SK-N-SH treated with all-trans-retinoic acid at 6 μM for 48 hours (cell line): ENCODE results near the gene CHST10.
"Not testable (repeated sequence)": the region's sequence is repeated elsewhere in the genome, so short reads cannot be mapped to it uniquely, and the experiment has no call there.

Source experiments
- ATAC-seq: fragments of 200-7000 bp; cut with Tn5 transposase; 3 replicates; pipeline ENCODE4 v1.9.1; 2020; ENCODE audit warnings: mild to moderate bottlenecking, moderate library complexity
- ARNTL ChIP-seq: fragments of 450-650 bp; formaldehyde crosslinking; IDR thresholded peaks from 2 replicates; pipeline ENCODE4 v1.5.0; 2020; ENCODE audit warnings: low read depth, mild to moderate bottlenecking, moderate library complexity, borderline replicate concordance
- BACH2 ChIP-seq: fragments of 250-450 bp; sonication (Bioruptor Pico); IDR thresholded peaks from 2 replicates; pipeline ENCODE4 v1.9.0; 2021; ENCODE audit warnings: mild to moderate bottlenecking, borderline replicate concordance
- CSDC2 ChIP-seq: fragments of 250-450 bp; sonication (Bioruptor Pico); IDR thresholded peaks from 2 replicates; pipeline ENCODE4 v1.5.0; 2020; ENCODE audit warnings: mild to moderate bottlenecking, moderate library complexity
- CSRNP3 ChIP-seq: fragments of 250-450 bp; sonication (Bioruptor Pico); IDR thresholded peaks from 2 replicates; pipeline ENCODE4 v1.5.1; 2021; ENCODE audit warnings: mild to moderate bottlenecking, moderate library complexity
- ESRRG ChIP-seq: fragments of 250-450 bp; sonication (Bioruptor Pico); IDR thresholded peaks from 2 replicates; pipeline ENCODE4 v1.6.1; 2021; ENCODE audit warnings: mild to moderate bottlenecking
- GLIS3 ChIP-seq: fragments of 250-450 bp; sonication (Bioruptor Pico); IDR thresholded peaks from 2 replicates; pipeline ENCODE4 v1.5.0; 2020; ENCODE audit warnings: mild to moderate bottlenecking, moderate library complexity
- ISL1 ChIP-seq: fragments of 250-450 bp; sonication (Bioruptor Pico); IDR thresholded peaks from 2 replicates; pipeline ENCODE4 v2.1.2; 2022; ENCODE audit warnings: mild to moderate bottlenecking, moderate library complexity
- OSR1 ChIP-seq: fragments of 250-450 bp; sonication (Bioruptor Pico); IDR thresholded peaks from 2 replicates; pipeline ENCODE4 v1.8.0; 2022; ENCODE audit warnings: moderate library complexity, mild to moderate bottlenecking, inconsistent platforms
- PATZ1 ChIP-seq: fragments of 250-450 bp; sonication (Bioruptor Pico); IDR thresholded peaks from 2 replicates; pipeline ENCODE4 v1.8.0; 2020; ENCODE audit warnings: mild to moderate bottlenecking, moderate library complexity, borderline replicate concordance
- POU6F1 ChIP-seq: fragments of 250-450 bp; sonication (Bioruptor Pico); IDR thresholded peaks from 2 replicates; pipeline ENCODE4 v1.8.0; 2021; ENCODE audit warnings: low read depth, mild to moderate bottlenecking, moderate library complexity, borderline replicate concordance
- SNAI2 ChIP-seq: fragments of 250-450 bp; sonication (Bioruptor Pico); IDR thresholded peaks from 2 replicates; pipeline ENCODE4 v1.5.0; 2020; ENCODE audit warnings: mild to moderate bottlenecking, moderate library complexity
- TCF4 ChIP-seq: fragments of 250-450 bp; sonication (Bioruptor Pico); IDR thresholded peaks from 2 replicates; pipeline ENCODE4 v1.8.0; 2021; ENCODE audit warnings: mild to moderate bottlenecking, moderate library complexity, borderline replicate concordance
- TOX ChIP-seq: fragments of 250-450 bp; sonication (Bioruptor Pico); IDR thresholded peaks from 2 replicates; pipeline ENCODE4 v1.8.0; 2021; ENCODE audit warnings: mild to moderate bottlenecking, moderate library complexity, borderline replicate concordance
- TSHZ2 ChIP-seq: fragments of 250-450 bp; sonication (Bioruptor Pico); IDR thresholded peaks from 2 replicates; pipeline ENCODE4 v1.5.0; 2020; ENCODE audit warnings: mild to moderate bottlenecking, moderate library complexity
- ZC3H10 ChIP-seq: fragments of 250-450 bp; sonication (Bioruptor Pico); IDR thresholded peaks from 2 replicates; pipeline ENCODE4 v1.5.1; 2021; ENCODE audit warnings: mild to moderate bottlenecking, moderate library complexity
- ZFP3 ChIP-seq: fragments of 250-450 bp; sonication (Bioruptor Pico); IDR thresholded peaks from 2 replicates; pipeline ENCODE4 v1.5.0; 2020; ENCODE audit warnings: mild to moderate bottlenecking, moderate library complexity
- ZNF565 ChIP-seq: fragments of 450-650 bp; formaldehyde crosslinking; conservative IDR thresholded peaks from 2 replicates; pipeline ENCODE4 v1.5.0; 2020; ENCODE audit warnings: low read depth, mild to moderate bottlenecking, moderate library complexity
- ZNF70 ChIP-seq: fragments of 450-650 bp; formaldehyde crosslinking; IDR thresholded peaks from 2 replicates; pipeline ENCODE4 v1.5.0; 2020; ENCODE audit warnings: mild to moderate bottlenecking, moderate library complexity
- ZNF8 ChIP-seq: fragments of 450-650 bp; formaldehyde crosslinking; IDR thresholded peaks from 2 replicates; pipeline ENCODE4 v1.5.0; 2020; ENCODE audit warnings: mild to moderate bottlenecking, moderate library complexity

Gene CHST10

GRCh38 chr2:100358554-100358953 is 58.9 kb downstream of the CHST10 start:
- ATAC-seq: no peak
- TF ChIP-seq ZNF8 (CRISPR knock-in tag): no peak
- TF ChIP-seq TSHZ2: no peak
- TF ChIP-seq ARNTL (CRISPR knock-in tag): no peak
- no peak for TF ChIP-seq ESRRG (CRISPR knock-in tag)
- TF ChIP-seq BACH2: no peak
- no peak for TF ChIP-seq TCF4 (CRISPR knock-in tag)
- TF ChIP-seq TOX: no peak
- no peak for TF ChIP-seq CSRNP3 (CRISPR knock-in tag)
- TF ChIP-seq ZC3H10: no peak
- no peak for TF ChIP-seq POU6F1 (CRISPR knock-in tag)
- TF ChIP-seq ISL1 (CRISPR knock-in tag): no peak

GRCh38 chr2:100352521-100352920 is 64.9 kb downstream of the CHST10 start:
- no peak for TF ChIP-seq ZNF70 (CRISPR knock-in tag)
- TF ChIP-seq ZC3H10: no peak
- no peak for TF ChIP-seq ZNF565 (CRISPR knock-in tag)
- TF ChIP-seq GLIS3 (CRISPR knock-in tag): no peak
- no peak for TF ChIP-seq TCF4 (CRISPR knock-in tag)
- no peak for TF ChIP-seq ZNF8 (CRISPR knock-in tag)
- TF ChIP-seq ARNTL (CRISPR knock-in tag): no peak
- TF ChIP-seq ESRRG (CRISPR knock-in tag): no peak
- TF ChIP-seq POU6F1 (CRISPR knock-in tag): no peak
- TF ChIP-seq SNAI2: no peak
- no peak for TF ChIP-seq CSRNP3 (CRISPR knock-in tag)
- TF ChIP-seq ZFP3: no peak
- TF ChIP-seq OSR1: no peak
- TF ChIP-seq PATZ1: no peak
- TF ChIP-seq BACH2: no peak
- TF ChIP-seq, all 23 proteins: peak for 0

GRCh38 chr2:100350661-100351185 is 66.7 kb downstream of the CHST10 start:
- ATAC-seq: no peak
- TF ChIP-seq ZFP3 (no peak), TOX (no peak), ARNTL (CRISPR knock-in tag) (no peak), ESRRG (CRISPR knock-in tag) (no peak), ZC3H10 (no peak), OSR1 (no peak), ISL1 (CRISPR knock-in tag) (no peak), CSRNP3 (CRISPR knock-in tag) (no peak), CSDC2 (CRISPR knock-in tag) (no peak)

More at GRCh38 chr2:100352521-100352920, 64.9 kb downstream of the CHST10 start:
- no peak for ATAC-seq

- not testable (repeated sequence) for ATAC-seq
These were observed 72.3 kb downstream of the CHST10 start for GRCh38 chr2:100345144-100345543.
